ENCODE data around the gene YWHAB. TPM values are rescaled to one million over a fixed set of nuclear protein-coding genes. Genes with fewer than 3 reads are reported as not detected.

YWHAB gene
- 100 to 1,000 TPM; 275 to 276 TPM for total RNA-seq
- 661 TPM for polyA plus RNA-seq

DNA sequence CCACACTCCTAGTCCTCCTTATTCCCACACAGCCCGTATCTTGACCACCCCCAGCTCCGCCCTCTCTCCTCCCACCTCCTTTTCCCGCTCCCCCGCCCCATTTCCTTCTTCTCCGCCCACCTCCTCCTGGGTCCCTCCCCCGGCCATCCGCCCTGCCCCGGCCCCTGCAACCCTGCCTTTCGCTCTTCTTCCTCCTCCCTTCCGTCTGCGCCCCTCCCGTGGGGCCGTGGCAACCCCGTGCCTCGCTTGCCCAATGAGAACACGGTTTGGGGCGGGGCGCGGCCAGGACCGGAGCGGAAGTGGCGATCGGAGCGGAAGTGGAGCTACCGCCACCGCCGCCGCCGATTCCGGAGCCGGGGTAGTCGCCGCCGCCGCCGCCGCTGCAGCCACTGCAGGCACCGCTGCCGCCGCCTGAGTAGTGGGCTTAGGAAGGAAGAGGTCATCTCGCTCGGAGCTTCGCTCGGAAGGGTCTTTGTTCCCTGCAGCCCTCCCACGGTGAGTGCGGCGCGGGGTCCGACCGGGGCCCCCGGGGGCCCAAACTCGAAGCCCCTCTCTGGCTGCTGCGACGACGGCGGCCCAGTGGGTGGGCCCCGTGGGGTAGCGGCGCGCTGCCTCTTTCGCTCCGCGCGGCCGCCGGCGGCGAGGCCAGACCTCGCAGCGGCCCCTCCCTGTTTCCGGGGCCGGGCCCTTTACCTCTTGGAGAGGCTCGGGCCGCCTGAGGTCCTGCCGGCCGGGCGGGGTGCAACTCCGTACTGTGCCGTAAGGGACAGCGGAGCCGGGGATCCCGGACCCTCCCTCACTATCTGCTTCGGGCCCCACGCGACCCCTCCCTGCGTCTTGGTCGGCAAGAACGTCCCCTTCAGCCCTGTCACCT lies at the start of gene YWHAB:
TSS of gene YWHAB (plus strand) at position 314 of the 874 bp plus-strand sequence. CDS start 15,829 bp downstream, outside the sequence.
- peaks cover 0 to 45% (median 2%) of the 10 kb centered on the region in 3 donors for H3K36me3 Mint-ChIP-seq
- CTCF ChIA-PET, result interaction anchor here (0.9 to 1.2 kb wide), 3 partner anchors 74 to 575 kb away, joined by 3 read pairs; partner anchors contain the start of genes FITM2 and TOMM34
- no peaks in the 10 kb centered on the region for H3K27me3 ChIP-seq (ENCODE audit: insufficient read depth, low read length, poor library complexity, severe bottlenecking)

DNA sequence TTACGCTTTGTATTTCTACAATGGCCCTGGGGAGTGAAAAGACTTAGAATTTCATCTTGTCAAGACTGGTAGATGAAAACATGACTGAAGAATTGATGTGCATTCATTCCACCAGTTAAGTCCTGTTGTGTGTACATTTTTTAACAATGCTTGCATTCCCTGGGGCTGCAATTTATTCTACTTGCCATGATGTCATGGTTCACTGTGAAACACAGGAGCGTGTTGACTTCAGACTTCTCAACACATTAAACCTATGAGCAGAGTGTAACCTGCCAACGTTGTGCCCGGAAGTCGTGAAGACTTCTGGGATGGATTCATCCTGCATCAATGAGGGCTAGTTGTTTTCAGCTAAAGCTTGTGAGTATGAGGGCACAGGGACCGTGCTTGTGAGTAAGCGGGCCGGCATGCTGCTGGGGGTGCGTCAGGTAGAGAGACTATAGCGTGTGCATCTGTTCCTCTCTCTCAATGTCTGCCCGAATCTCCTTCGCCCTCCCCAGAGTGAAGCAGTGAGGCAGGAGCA lies 48.8 kb upstream of the YWHAB start:
- peaks cover 24 to 39% of the 10 kb centered on the region in 2 donors for H3K27me3 Mint-ChIP-seq
- Histone ChIP-seq H3K36me3 (ENCODE audit: insufficient read depth, low read length) (no peaks in the 10 kb centered on the region), H3K9me3 (ENCODE audit: low read length) (no peaks in the 10 kb centered on the region), H3K27me3 (ENCODE audit: insufficient read depth, low read length, poor library complexity, severe bottlenecking) (no peaks in the 10 kb centered on the region), H3K4me1 (ENCODE audit: insufficient read depth, low read length) (no peaks in the 10 kb centered on the region), H3K4me3 (ENCODE audit: low read length) (no peak overlapping the region), H3K27ac (ENCODE audit: low read depth, low read length) (no peak overlapping the region)
- POLR2A ChIA-PET, result no interaction called here
- DNase-seq, result no peak
- H3K4me3 Mint-ChIP-seq, result no peak overlapping the region
- H3K4me1 Mint-ChIP-seq, result no peaks in the 10 kb centered on the region
- peaks cover 0 to 8% (median 0%) of the 10 kb centered on the region in 5 donors for H3K9me3 Mint-ChIP-seq
- no peak overlapping the region for H3K27ac Mint-ChIP-seq
- CTCF ChIA-PET, result no interaction called here
- H3K36me3 Mint-ChIP-seq, result no peaks in the 10 kb centered on the region

More for the DNA sequence above, at the start of gene YWHAB:
- Mint-ChIP-seq H3K27ac (peak within 1 kb of the TSS; percentile 83 to 99 (median 96)), H3K4me3 (peak within 1 kb of the TSS; percentile 85 to 99 (median 97)), H3K27me3 (no peaks in the 10 kb centered on the region), H3K4me1 (peaks cover 58 to 67% (median 61%) of the 10 kb centered on the region in 3 donors), H3K9me3 (no peaks in the 10 kb centered on the region)
- peaks cover 50% of the 10 kb centered on the region for H3K4me1 ChIP-seq (ENCODE audit: insufficient read depth, low read length)
- POLR2A ChIA-PET, result interaction anchor here (0.7 to 1.2 kb wide), 8 partner anchors 22 to 234 kb away, joined by 3 to 7 read pairs (median 4); partner anchors contain the start of genes PABPC1L, STK4 and TOMM34
- H3K27ac ChIP-seq (ENCODE audit: low read depth, low read length), result peak within 1 kb of the TSS; percentile 86
- no peaks in the 10 kb centered on the region for H3K36me3 ChIP-seq (ENCODE audit: insufficient read depth, low read length)
- H3K9me3 ChIP-seq (ENCODE audit: low read length), result no peaks in the 10 kb centered on the region
- H3K4me3 ChIP-seq (ENCODE audit: low read length), result peak within 1 kb of the TSS; percentile 89
- peak; percentile 95 to 98 (median 96) for DNase-seq

DNA sequence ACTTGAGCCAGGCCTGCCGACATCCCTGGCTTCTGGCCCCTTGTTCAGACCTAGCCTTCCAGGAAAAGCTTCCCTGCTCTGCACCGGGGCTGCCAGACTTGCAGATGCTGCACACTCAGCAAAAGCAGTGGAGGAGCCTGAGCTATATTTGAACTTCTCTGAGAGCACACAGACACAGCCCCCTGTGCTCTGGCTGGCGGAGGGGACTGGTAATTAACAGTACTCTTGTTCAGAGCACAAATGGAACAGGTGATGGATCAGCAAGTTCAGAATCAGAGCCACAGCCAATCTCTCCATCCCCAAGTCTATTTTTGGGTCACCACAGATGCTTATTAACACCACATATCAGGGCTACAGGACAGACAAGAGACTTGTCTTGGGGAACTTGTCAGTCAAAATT lies 47.6 kb upstream of the YWHAB start:
- Mint-ChIP-seq H3K4me1 (no peaks in the 10 kb centered on the region), H3K27ac (no peak overlapping the region), H3K27me3 (peaks cover 19 to 43% of the 10 kb centered on the region in 2 donors), H3K36me3 (no peaks in the 10 kb centered on the region), H3K9me3 (peaks cover 0 to 8% (median 0%) of the 10 kb centered on the region in 5 donors), H3K4me3 (no peak overlapping the region)
- no peaks in the 10 kb centered on the region for H3K36me3 ChIP-seq (ENCODE audit: insufficient read depth, low read length)
- no peaks in the 10 kb centered on the region for H3K4me1 ChIP-seq (ENCODE audit: insufficient read depth, low read length)
- CTCF ChIA-PET, result no interaction called here
- no peak for DNase-seq
- no peak overlapping the region for H3K27ac ChIP-seq (ENCODE audit: low read depth, low read length)
- H3K27me3 ChIP-seq (ENCODE audit: insufficient read depth, low read length, poor library complexity, severe bottlenecking), result no peaks in the 10 kb centered on the region
- H3K9me3 ChIP-seq (ENCODE audit: low read length), result no peaks in the 10 kb centered on the region
- POLR2A ChIA-PET, result no interaction called here
- no peak overlapping the region for H3K4me3 ChIP-seq (ENCODE audit: low read length)

DNA sequence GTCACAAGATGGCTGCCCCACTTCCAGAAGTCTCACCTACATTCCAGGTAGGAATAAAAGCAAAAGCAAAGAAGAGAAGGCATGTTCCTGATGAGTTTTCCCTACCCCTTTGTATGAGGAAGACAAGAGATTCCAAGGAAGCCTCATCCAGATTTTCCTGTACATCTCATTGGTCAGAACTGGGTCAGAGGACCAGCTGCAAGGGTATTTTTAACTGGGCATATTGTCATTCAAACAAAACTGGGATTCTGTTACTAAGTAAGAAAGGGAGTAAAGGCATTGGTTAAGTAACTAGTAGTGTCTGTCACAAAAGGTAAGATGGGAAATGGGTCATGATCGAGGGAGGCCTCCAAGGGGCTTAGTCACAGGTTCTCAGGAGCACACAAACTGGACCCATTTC lies 47.0 kb upstream of the YWHAB start:
- Histone ChIP-seq H3K36me3 (ENCODE audit: insufficient read depth, low read length) (no peaks in the 10 kb centered on the region), H3K9me3 (ENCODE audit: low read length) (no peaks in the 10 kb centered on the region), H3K4me3 (ENCODE audit: low read length) (no peak overlapping the region), H3K4me1 (ENCODE audit: insufficient read depth, low read length) (no peaks in the 10 kb centered on the region), H3K27me3 (ENCODE audit: insufficient read depth, low read length, poor library complexity, severe bottlenecking) (no peaks in the 10 kb centered on the region), H3K27ac (ENCODE audit: low read depth, low read length) (no peak overlapping the region)
- Mint-ChIP-seq H3K4me1 (no peaks in the 10 kb centered on the region), H3K9me3 (peaks cover 0 to 8% (median 0%) of the 10 kb centered on the region in 5 donors), H3K36me3 (no peaks in the 10 kb centered on the region), H3K27me3 (peaks cover 23 to 47% of the 10 kb centered on the region in 2 donors), H3K27ac (no peak overlapping the region), H3K4me3 (no peak overlapping the region)
- CTCF ChIA-PET, result no interaction called here
- POLR2A ChIA-PET, result no interaction called here
- no peak for DNase-seq

DNA sequence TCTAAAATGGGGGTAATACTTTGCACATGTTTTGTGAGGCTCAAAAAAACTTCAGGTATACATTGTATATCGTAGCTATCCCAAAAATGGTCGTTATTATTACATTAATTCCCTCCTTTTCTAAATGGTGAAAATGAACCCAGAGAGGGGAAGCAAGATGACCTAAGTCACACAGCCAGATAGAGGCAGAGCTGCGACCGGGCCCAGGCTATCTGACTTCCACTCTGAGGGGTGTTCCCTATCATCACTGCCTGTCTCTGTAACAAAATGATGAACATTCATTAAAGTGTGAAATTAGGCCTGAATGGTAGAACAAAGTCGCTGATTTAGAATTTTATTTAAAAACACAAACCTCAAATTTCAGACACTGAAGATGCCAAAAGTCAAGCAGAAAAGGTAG lies 46.0 kb upstream of the YWHAB start:
- no peak for DNase-seq
- no peak overlapping the region for H3K4me3 Mint-ChIP-seq
- peaks cover 24 to 50% of the 10 kb centered on the region in 2 donors for H3K27me3 Mint-ChIP-seq
- H3K27me3 ChIP-seq (ENCODE audit: insufficient read depth, low read length, poor library complexity, severe bottlenecking), result no peaks in the 10 kb centered on the region
- no peaks in the 10 kb centered on the region for H3K36me3 Mint-ChIP-seq
- no peaks in the 10 kb centered on the region for H3K9me3 ChIP-seq (ENCODE audit: low read length)
- H3K4me3 ChIP-seq (ENCODE audit: low read length), result no peak overlapping the region
- no peak overlapping the region for H3K27ac Mint-ChIP-seq
- H3K4me1 ChIP-seq (ENCODE audit: insufficient read depth, low read length), result no peaks in the 10 kb centered on the region
- H3K9me3 Mint-ChIP-seq, result peaks cover 0 to 8% (median 0%) of the 10 kb centered on the region in 5 donors
- H3K4me1 Mint-ChIP-seq, result no peaks in the 10 kb centered on the region
- no peak overlapping the region for H3K27ac ChIP-seq (ENCODE audit: low read depth, low read length)
- ChIA-PET CTCF (no interaction called here), POLR2A (interaction anchor here (0.7 kb wide), 1 partner anchor 1379 kb away, joined by 6 read pairs; no protein-coding TSS in a partner anchor)
- no peaks in the 10 kb centered on the region for H3K36me3 ChIP-seq (ENCODE audit: insufficient read depth, low read length)

DNA sequence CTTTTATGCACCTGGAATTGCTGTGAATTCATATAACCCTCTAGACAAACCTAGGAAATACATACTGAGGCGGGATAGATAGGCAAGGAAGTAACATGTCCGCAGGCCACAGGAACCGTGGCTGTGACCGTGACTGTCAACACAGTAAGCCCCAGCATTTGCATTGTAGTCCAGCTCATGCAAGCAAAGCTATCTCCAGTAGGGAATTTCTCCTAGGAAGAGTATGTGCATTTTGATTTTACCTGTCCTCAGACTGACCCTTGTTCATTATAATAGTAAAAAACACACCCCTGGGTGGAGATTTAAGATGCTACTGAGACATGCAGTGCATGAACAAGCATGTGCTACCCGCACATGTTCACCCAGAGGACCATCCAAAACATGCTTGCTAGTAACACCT lies 44.7 kb upstream of the YWHAB start:
- no peak overlapping the region for H3K27ac Mint-ChIP-seq
- H3K4me3 Mint-ChIP-seq, result no peak overlapping the region
- H3K36me3 Mint-ChIP-seq, result peaks cover 0 to 4% (median 0%) of the 10 kb centered on the region in 3 donors
- H3K27me3 Mint-ChIP-seq, result peaks cover 24 to 54% of the 10 kb centered on the region in 2 donors
- Histone ChIP-seq H3K4me1 (ENCODE audit: insufficient read depth, low read length) (no peaks in the 10 kb centered on the region), H3K27ac (ENCODE audit: low read depth, low read length) (no peak overlapping the region), H3K4me3 (ENCODE audit: low read length) (no peak overlapping the region), H3K27me3 (ENCODE audit: insufficient read depth, low read length, poor library complexity, severe bottlenecking) (no peaks in the 10 kb centered on the region), H3K9me3 (ENCODE audit: low read length) (no peaks in the 10 kb centered on the region), H3K36me3 (ENCODE audit: insufficient read depth, low read length) (no peaks in the 10 kb centered on the region)
- DNase-seq, result no peak
- no peaks in the 10 kb centered on the region for H3K4me1 Mint-ChIP-seq
- H3K9me3 Mint-ChIP-seq, result peaks cover 0 to 8% (median 0%) of the 10 kb centered on the region in 5 donors
- ChIA-PET CTCF (no interaction called here), POLR2A (no interaction called here)

DNA sequence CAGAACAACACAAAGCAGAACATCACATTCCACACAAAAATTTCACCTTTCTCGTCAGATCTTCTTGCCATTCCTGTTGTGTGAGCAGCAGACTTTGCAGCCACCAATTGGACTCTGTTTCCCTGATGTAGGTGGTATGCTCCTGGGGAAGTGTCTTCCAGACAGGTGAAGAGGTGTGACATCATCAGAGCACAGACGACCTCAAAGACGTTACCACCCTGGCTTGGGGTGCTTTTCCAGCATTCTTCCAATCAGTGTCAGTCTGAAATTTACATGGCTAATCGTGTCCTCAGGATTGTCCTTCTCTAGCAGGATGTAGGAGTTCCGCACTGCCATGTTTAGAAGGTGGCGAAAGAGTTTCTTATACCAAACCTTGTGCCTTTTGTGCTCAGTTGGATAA lies 43.5 kb upstream of the YWHAB start:
- POLR2A ChIA-PET, result no interaction called here
- peaks cover 24 to 60% of the 10 kb centered on the region in 2 donors for H3K27me3 Mint-ChIP-seq
- H3K4me1 ChIP-seq (ENCODE audit: insufficient read depth, low read length), result no peaks in the 10 kb centered on the region
- no peaks in the 10 kb centered on the region for H3K36me3 ChIP-seq (ENCODE audit: insufficient read depth, low read length)
- H3K27me3 ChIP-seq (ENCODE audit: insufficient read depth, low read length, poor library complexity, severe bottlenecking), result no peaks in the 10 kb centered on the region
- H3K4me3 ChIP-seq (ENCODE audit: low read length), result no peak overlapping the region
- H3K4me3 Mint-ChIP-seq, result no peak overlapping the region
- no peak overlapping the region for H3K27ac Mint-ChIP-seq
- no peak overlapping the region for H3K27ac ChIP-seq (ENCODE audit: low read depth, low read length)
- H3K36me3 Mint-ChIP-seq, result peaks cover 0 to 4% (median 0%) of the 10 kb centered on the region in 3 donors
- H3K4me1 Mint-ChIP-seq, result no peaks in the 10 kb centered on the region
- no peaks in the 10 kb centered on the region for H3K9me3 ChIP-seq (ENCODE audit: low read length)
- no peak for DNase-seq
- peaks cover 0 to 8% (median 0%) of the 10 kb centered on the region in 5 donors for H3K9me3 Mint-ChIP-seq
- CTCF ChIA-PET, result no interaction called here

DNA sequence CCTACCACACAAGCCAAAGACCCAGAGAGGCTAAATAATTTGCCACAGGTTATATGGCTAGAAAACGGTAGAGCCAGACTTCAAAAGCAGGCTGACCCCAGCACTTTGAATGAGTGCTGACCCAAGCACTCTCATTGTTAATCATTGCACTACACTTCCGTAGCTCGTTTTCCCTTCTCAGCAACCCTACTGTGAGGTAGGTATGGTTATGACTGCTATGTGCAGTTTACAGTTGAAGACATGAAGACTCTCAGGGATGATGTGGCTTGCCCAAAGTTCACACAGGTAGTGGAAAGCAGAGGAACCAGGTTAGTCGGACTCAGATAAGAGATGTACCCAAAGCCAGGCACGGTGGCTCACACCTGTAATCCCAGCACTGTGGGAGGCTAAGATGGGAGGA lies 41.6 kb upstream of the YWHAB start:
- H3K4me3 Mint-ChIP-seq, result no peak overlapping the region
- POLR2A ChIA-PET, result no interaction called here
- H3K9me3 Mint-ChIP-seq, result peaks cover 0 to 7% (median 0%) of the 10 kb centered on the region in 5 donors
- no peak for DNase-seq
- H3K4me1 Mint-ChIP-seq, result no peaks in the 10 kb centered on the region
- H3K4me3 ChIP-seq (ENCODE audit: low read length), result no peak overlapping the region
- H3K36me3 ChIP-seq (ENCODE audit: insufficient read depth, low read length), result no peaks in the 10 kb centered on the region
- no peaks in the 10 kb centered on the region for H3K27me3 ChIP-seq (ENCODE audit: insufficient read depth, low read length, poor library complexity, severe bottlenecking)
- peaks cover 0 to 4% (median 0%) of the 10 kb centered on the region in 3 donors for H3K36me3 Mint-ChIP-seq
- no peaks in the 10 kb centered on the region for H3K4me1 ChIP-seq (ENCODE audit: insufficient read depth, low read length)
- CTCF ChIA-PET, result no interaction called here
- H3K27ac Mint-ChIP-seq, result no peak overlapping the region
- peaks cover 23 to 68% of the 10 kb centered on the region in 2 donors for H3K27me3 Mint-ChIP-seq
- no peak overlapping the region for H3K27ac ChIP-seq (ENCODE audit: low read depth, low read length)
- no peaks in the 10 kb centered on the region for H3K9me3 ChIP-seq (ENCODE audit: low read length)

Data from CD8-positive, alpha-beta memory T cell (primary cell).